ENCODE measurements around the gene DSTN.
A peak's percentile ranks its signal among the peaks of the same experiment; 100 is the strongest.

Gene DSTN

GRCh38 chr20:17638835-17639407 lies 69.0 kb downstream of the DSTN start:
- no peak for DNase-seq

GRCh38 chr20:17640146-17640874 lies 70.4 kb downstream of the DSTN start:
- DNase-seq: no peak

GRCh38 chr20:17640875-17641378 lies 71.1 kb downstream of the DSTN start:
- DNase-seq: no peak

GRCh38 chr20:17641520-17641964 lies 71.7 kb downstream of the DSTN start:
- DNase-seq: no peak

- no peak for DNase-seq
Measured at GRCh38 chr20:17641993-17642392, 72.1 kb downstream of the DSTN start.

- no peak for DNase-seq
Measured at GRCh38 chr20:17642404-17643269, 72.8 kb downstream of the DSTN start.

GRCh38 chr20:17643531-17644188 lies 73.8 kb downstream of the DSTN start:
- no peak for DNase-seq

- no peak for DNase-seq
Measured at GRCh38 chr20:17644451-17644850, 74.6 kb downstream of the DSTN start.

GRCh38 chr20:17645010-17645409 lies 75.1 kb downstream of the DSTN start:
- DNase-seq: no peak

GRCh38 chr20:17645546-17646208 lies 75.8 kb downstream of the DSTN start:
- DNase-seq: no peak

- DNase-seq: no peak
Measured at GRCh38 chr20:17646209-17646960, 76.5 kb downstream of the DSTN start.

GRCh38 chr20:17646961-17647301 lies 77.1 kb downstream of the DSTN start:
- peak; percentile 81 for DNase-seq

- no peak for DNase-seq
Measured at GRCh38 chr20:17647391-17648314, 77.8 kb downstream of the DSTN start.

GRCh38 chr20:17648315-17648646 lies 78.4 kb downstream of the DSTN start:
- DNase-seq: no peak

- peak; percentile 19 for DNase-seq
Measured at GRCh38 chr20:17648791-17649730, 79.2 kb downstream of the DSTN start.

- no peak for DNase-seq
Measured at GRCh38 chr20:17650301-17651128, 80.6 kb downstream of the DSTN start.

GRCh38 chr20:17651129-17651759 lies 81.4 kb downstream of the DSTN start:
- no peak for DNase-seq

- DNase-seq: peak; percentile 19
Measured at GRCh38 chr20:17651760-17652388, 82.0 kb downstream of the DSTN start.

Data from NCI-H2171 treated with DMSO at 0.1 percent for 48 hours (cell line).